GM18858 (cell line): ENCODE measurements around the gene SLAMF8.

Experiments
- ATAC-seq: cut with Tn5 transposase; IDR thresholded peaks from one replicate; pipeline ENCODE4 v1.9.1; 2021; ENCODE audit not compliant: unreplicated experiment

The SLAMF8 gene

DNA sequence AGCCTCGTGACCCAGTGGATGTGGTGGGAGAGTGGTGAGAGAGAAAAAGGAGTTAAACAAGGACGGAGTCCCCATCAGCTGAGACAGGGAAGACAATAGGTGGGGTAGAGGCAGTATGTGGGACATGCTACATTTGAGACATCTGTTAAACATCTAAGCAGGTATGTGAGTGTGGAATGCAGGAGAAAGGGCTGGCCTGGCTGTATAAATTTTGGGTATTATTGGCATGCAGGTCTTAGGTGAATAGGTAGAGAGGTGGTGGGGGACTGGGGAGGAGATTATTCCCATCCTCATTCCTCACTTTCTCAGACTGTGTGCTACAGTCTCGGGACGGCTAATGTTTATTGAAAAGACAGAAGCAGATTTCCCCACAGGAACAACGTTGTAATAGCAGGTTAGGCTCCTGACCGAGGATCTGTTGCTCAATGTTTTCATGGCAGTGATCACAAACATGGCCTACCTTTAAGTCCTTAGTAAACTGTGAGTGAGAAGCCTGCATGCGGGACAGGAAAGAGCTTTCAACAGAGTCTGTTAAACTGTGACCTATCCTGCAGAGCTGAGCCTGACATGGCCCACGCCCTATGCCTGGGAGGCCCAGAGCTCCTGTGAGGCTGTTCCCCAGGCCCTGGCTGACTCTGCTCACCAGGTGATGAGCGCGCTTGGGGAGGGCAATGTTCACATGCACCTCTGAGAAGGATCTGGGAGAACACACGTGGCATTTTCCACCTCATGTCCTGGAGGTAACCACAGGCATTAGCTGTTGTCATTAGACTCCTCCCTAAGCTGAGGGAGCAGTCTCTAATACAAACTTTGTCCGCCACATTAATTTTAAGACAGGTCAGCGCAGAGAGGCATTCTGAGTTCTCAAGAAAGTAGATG, 19.3 kb downstream of the SLAMF8 start:
- no peak for ATAC-seq

GRCh38 chr1:159847231-159847630, 20.6 kb downstream of the SLAMF8 start:
- no peak for ATAC-seq

GRCh38 chr1:159848326-159848725, 21.7 kb downstream of the SLAMF8 start:
- ATAC-seq = no peak

GRCh38 chr1:159849626-159850366, 23.1 kb downstream of the SLAMF8 start:
- ATAC-seq = no peak

DNA sequence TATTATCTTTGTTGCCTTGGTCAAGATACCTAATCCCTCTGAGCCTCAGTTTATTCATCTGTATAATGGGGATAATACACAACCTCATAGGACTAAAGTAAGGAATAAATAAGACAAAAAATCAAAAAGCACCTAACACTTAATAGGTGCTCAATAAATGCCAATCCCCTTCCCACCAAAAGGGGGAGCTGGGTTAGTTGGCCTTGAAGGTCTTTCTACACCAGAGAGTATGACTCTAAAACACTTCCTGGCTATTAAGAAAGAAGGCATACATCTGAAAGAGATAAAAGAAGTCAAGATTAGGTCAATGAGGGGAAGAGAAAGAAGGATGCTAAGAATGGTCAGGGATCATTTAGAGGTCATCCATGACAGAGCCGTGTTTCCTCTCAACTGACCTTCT, 24.7 kb downstream of the SLAMF8 start:
- ATAC-seq = no peak

GRCh38 chr1:159853417-159854115, 26.9 kb downstream of the SLAMF8 start:
- no peak for ATAC-seq

- ATAC-seq = no peak
Measured at GRCh38 chr1:159854116-159854692, 27.5 kb downstream of the SLAMF8 start.

- ATAC-seq = peak; percentile 56
Measured at GRCh38 chr1:159854693-159855192, 28.1 kb downstream of the SLAMF8 start.

DNA sequence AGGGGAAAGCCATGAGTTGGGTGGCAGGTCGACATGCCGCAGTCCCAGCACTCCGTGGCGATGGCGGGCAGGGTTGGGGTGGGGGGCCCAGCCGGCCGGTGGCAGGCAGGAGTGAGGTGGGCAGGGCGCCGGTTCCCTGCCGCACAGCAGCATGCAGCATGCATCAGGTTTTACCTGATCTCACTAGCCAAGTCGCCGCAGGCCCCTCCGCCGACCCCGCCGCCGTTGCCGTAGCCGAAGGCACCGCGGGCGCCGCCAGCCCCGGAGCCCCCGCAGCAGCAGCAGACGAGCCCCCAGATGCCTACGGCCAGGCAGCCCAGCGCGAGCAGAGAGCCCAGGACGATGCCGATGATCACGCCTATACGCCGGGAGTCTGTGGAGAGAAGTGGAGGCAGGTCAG, 29.0 kb downstream of the SLAMF8 start:
- no peak for ATAC-seq

GRCh38 chr1:159856576-159856975, 29.9 kb downstream of the SLAMF8 start:
- ATAC-seq = no peak

DNA sequence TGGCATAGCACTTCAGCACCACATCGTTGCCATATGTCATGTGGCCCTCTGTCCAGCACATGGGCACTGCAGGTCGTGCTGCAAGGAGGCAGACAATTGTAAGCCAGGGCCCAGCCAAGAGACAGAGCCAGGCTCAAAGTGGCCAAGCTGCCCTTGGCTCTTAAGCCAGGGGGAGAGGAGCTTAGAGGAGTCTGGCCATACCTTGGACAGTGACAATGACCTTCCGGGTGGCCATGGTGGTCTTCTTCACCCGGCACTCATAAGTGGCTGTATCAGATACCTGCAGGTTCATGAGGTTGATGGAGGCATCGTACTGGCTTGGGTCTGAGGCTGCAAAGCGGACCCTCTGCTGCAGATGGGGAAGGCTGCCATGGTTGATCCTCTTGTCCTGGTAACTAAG, 31.2 kb downstream of the SLAMF8 start:
- ATAC-seq = no peak

- ATAC-seq = no peak
Measured at GRCh38 chr1:159859767-159860322, 33.2 kb downstream of the SLAMF8 start.

DNA sequence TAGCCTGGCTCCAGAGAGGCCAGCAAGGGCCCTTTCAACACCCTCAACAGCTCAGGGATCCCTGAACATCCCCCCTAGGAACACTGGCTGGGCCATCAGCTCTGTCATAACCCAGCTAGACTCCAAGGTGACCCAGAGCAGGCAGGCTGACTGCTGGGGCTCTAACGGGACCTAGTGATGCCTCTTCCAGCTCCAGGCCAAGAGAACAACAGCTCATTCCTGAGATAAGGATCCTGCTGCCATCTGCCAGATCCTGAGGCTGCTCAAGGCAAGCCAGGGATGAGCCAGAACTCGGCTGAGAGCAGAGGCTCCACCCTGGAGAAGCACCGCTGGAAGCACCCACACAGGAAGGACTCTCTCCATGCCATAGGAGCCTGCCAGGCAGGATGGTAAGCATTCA, 33.8 kb downstream of the SLAMF8 start:
- no peak for ATAC-seq

DNA sequence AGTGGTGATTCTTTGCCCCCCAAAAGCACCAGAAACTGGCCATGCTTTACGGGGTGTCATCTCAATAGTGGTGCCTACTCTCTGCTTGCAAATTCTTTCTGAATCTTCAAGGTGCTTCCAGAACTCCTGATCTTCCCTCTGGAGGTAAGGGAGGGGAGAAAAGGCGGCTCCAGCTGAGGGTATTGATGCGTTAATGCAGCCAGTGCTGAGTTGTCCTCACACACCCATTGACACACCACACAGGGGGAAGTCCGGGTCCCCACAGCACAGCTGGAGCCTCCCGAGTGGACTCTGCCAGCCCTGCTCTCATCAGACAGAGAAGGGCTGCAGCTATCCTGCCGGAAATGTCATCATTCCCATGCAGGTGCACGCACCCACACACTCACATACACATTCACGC, 34.5 kb downstream of the SLAMF8 start:
- ATAC-seq = no peak

GRCh38 chr1:159862031-159862430, 35.4 kb downstream of the SLAMF8 start:
- no peak for ATAC-seq

- no peak for ATAC-seq
Measured at GRCh38 chr1:159862557-159862956, 35.9 kb downstream of the SLAMF8 start, which contains the start of gene VSIG8. VSIG8 (minus strand) TSS chr1:159862657; CDS start chr1:159862521, 136 bp downstream.

GRCh38 chr1:159864262-159864661, 37.6 kb downstream of the SLAMF8 start:
- no peak for ATAC-seq

DNA sequence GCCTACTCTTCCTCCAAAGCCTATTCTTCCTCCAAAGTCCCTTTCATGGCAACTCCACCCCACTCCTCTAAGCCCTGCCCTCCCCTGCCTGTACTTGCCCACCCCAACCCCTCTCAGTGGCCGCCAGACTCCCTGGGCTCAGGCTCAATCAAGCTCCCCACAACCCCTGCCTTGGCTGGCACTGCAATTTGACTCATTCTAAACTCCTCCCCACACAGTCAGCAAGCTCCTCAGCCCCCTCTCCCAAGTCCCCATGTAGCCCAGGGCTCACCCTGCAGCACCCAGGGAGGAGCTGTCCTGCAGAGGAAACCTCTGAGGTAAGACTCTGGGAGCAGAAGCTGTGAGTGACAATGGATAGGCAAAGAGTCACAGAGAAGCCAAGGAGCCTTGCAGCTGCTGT, 39.4 kb downstream of the SLAMF8 start:
- no peak for ATAC-seq

GRCh38 chr1:159866905-159867663, 40.4 kb downstream of the SLAMF8 start:
- no peak for ATAC-seq

DNA sequence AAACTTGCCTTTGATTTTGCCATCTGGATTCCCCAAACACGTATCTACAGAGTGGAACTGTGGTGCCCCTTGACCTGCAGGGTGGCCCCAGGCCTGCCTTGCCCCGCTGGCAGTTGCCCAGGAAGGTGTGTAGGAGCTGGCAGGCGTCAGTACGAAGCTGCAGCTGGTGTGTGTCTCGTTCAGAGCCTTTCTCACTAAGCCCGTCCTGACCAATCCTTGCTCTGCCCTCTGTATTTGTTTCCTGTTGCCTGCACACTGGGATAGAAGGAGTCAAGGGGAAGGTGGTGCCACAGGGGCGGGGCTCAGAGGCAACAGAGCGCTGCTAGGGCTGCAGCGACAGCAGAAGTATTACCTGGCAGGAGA, 41.0 kb downstream of the SLAMF8 start:
- no peak for ATAC-seq
